OCI-LY3 (cell line): ENCODE data around the gene CDC42BPA.

ENCODE experiments used
- H2AFZ ChIP-seq: fragments of 200-600, 300-600 bp; shearing (Covaris generic); 2 replicates; pipeline ENCODE4 v1.6.0; 2014; ENCODE audit warnings: antibody characterized with exemption, low read depth, low read length
- H3K27ac ChIP-seq: fragments of 200-600, 300-600 bp; sonication (generic); 2 replicates; pipeline ENCODE4 v1.5.1; 2014; ENCODE audit warnings: mild to moderate bottlenecking, low read length, moderate library complexity, mixed read lengths
- H3K27me3 ChIP-seq: fragments of 200-600, 300-600 bp; sonication (generic); 2 replicates; pipeline ENCODE4 v1.6.1; 2014; ENCODE audit warnings: low read depth, low read length, mixed read lengths
- H3K36me3 ChIP-seq: fragments of 200-600, 300-600 bp; sonication (generic); replicated peaks from 2 replicates; pipeline ENCODE3; 2014; ENCODE audit warnings: low read depth, low read length, mixed read lengths
- H3K4me1 ChIP-seq: fragments of 300-600, 200-600 bp; sonication (generic); 2 replicates; pipeline ENCODE4 v1.6.1; 2014; ENCODE audit warnings: low read length, mixed read lengths
- H3K4me2 ChIP-seq: fragments of 200-600, 300-600 bp; sonication (generic); 2 replicates; pipeline ENCODE4 v1.6.1; 2014; ENCODE audit warnings: low read length, mixed read lengths
- H3K4me3 ChIP-seq: fragments of 300-600, 200-600 bp; sonication (generic); 2 replicates; pipeline ENCODE4 v1.5.1; 2014; ENCODE audit warnings: antibody characterized with exemption, mild to moderate bottlenecking, low read length, moderate library complexity
- H3K79me2 ChIP-seq: fragments of 300-600, 200-600 bp; shearing (Covaris generic); 2 replicates; pipeline ENCODE4 v1.6.1; 2014; ENCODE audit warnings: mild to moderate bottlenecking, low read length, mixed read lengths
- H3K9ac ChIP-seq: fragments of 300-600, 200-600 bp; shearing (Covaris generic); 2 replicates; pipeline ENCODE4 v1.6.0; 2014; ENCODE audit warnings: mild to moderate bottlenecking, low read length, moderate library complexity
- H3K9me3 ChIP-seq: fragments of 200-600, 300-600 bp; shearing (Covaris generic); 2 replicates; pipeline ENCODE4 v1.6.1; 2014; ENCODE audit warnings: low read length, mixed read lengths; ENCODE audit not compliant: insufficient read depth
- H4K20me1 ChIP-seq: fragments of 200-600, 300-600 bp; sonication (generic); 2 replicates; pipeline ENCODE4 v1.6.1; 2016; ENCODE audit warnings: low read length, mixed read lengths; ENCODE audit not compliant: insufficient read depth
- EZH2phosphoT487 ChIP-seq: fragments of 200-600 bp; shearing (Covaris generic); IDR thresholded peaks from 2 replicates; pipeline ENCODE4 v1.6.1; 2018; ENCODE audit warnings: antibody characterized with exemption, mixed run types, low read depth
- TF ChIP-seq, protein P1 (sequence below): fragments of 200-600, 300-600 bp; sonication (generic); IDR thresholded peaks from 2 replicates; pipeline ENCODE4 v1.5.1; 2014; ENCODE audit warnings: antibody characterized with exemption, low read length, low read depth

The CDC42BPA gene

DNA sequence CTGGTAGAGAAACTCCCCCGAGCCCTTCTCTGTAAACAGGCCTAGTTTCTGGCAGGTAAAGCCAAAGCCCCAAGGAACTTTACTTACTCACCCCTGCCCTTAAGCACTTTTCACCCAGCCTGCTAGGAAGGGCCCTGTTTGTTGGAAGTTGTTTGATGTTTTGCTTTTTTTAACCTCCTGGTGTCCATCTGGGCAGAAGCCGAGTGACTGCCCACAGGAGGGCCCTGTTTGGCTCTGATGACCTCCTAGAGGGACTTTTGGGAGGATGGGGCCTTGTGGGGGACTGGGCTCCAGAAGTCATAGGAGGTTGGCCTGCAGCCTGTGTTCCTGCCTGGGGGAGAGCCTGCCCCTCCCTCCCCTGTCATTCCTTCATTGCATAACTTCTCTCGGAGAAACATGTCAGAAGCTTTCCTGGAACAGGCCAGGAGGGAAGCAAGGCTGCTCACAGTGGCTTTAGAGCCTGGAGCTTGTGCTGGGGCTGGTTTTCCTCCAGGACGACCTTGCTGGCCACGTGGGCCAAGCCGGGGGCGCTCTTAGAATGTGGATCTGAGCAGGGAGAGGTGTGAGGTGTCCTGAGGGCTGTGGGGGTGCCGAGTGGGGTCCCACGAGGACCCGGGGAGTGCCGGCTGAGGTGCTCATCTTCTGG lies 344.3 kb downstream of the CDC42BPA start:
- H3K4me3 ChIP-seq, result no peak overlapping the region
- H3K9ac ChIP-seq, result no peak overlapping the region
- no peak overlapping the region for H3K4me2 ChIP-seq
- no peaks in the 10 kb centered on the region for H3K9me3 ChIP-seq
- 0 out of 2 replicates have a peak, but pooled peaks cover 3% of the 10 kb centered on the region for H4K20me1 ChIP-seq
- no peaks in the 10 kb centered on the region for H3K4me1 ChIP-seq
- no peaks in the 10 kb centered on the region for H3K27me3 ChIP-seq
- no peak overlapping the region for H2AFZ ChIP-seq
- TF ChIP-seq, protein P1, sequence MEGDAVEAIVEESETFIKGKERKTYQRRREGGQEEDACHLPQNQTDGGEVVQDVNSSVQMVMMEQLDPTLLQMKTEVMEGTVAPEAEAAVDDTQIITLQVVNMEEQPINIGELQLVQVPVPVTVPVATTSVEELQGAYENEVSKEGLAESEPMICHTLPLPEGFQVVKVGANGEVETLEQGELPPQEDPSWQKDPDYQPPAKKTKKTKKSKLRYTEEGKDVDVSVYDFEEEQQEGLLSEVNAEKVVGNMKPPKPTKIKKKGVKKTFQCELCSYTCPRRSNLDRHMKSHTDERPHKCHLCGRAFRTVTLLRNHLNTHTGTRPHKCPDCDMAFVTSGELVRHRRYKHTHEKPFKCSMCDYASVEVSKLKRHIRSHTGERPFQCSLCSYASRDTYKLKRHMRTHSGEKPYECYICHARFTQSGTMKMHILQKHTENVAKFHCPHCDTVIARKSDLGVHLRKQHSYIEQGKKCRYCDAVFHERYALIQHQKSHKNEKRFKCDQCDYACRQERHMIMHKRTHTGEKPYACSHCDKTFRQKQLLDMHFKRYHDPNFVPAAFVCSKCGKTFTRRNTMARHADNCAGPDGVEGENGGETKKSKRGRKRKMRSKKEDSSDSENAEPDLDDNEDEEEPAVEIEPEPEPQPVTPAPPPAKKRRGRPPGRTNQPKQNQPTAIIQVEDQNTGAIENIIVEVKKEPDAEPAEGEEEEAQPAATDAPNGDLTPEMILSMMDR, result no peak
- TF ChIP-seq EZH2phosphoT487, result no peak
- H3K79me2 ChIP-seq, result peaks cover 5% of the 10 kb centered on the region
- H3K27ac ChIP-seq, result no peak overlapping the region
- peaks cover 22% of the 10 kb centered on the region for H3K36me3 ChIP-seq

DNA sequence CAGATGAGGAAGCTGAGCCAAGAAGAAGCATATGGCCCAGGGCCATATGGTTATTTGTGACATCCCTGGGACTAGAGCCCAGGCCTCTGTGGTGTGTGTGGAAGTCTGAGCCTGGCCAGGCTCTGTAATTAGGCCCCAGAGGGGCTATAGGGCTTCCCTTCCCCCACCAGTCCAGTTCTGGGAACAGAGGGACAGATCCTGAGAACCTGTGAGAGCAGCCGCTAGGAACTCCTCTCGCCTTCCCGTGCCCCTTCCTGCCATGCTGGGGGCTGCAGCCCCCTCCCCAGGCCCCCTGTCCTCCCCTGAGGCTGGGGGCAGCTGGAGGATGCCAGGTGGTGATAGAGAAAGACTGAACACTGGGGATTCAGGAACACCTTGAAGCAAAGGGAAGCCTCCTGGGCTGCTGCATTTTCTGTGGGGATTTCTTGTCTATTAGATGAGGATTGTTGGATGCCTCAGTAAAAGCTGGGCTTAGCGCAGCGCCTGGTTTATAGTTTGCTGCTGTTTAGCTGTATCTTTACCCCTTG lies 344.9 kb downstream of the CDC42BPA start:
- no peak overlapping the region for H2AFZ ChIP-seq
- peaks cover 27% of the 10 kb centered on the region for H3K36me3 ChIP-seq
- H3K27me3 ChIP-seq, result no peaks in the 10 kb centered on the region
- TF ChIP-seq EZH2phosphoT487, result no peak
- TF ChIP-seq, protein P1, result no peak
- H3K9me3 ChIP-seq, result no peaks in the 10 kb centered on the region
- H4K20me1 ChIP-seq, result 0 out of 2 replicates have a peak, but pooled peaks cover 3% of the 10 kb centered on the region
- no peak overlapping the region for H3K9ac ChIP-seq
- H3K4me3 ChIP-seq, result no peak overlapping the region
- no peaks in the 10 kb centered on the region for H3K4me1 ChIP-seq
- H3K27ac ChIP-seq, result no peak overlapping the region
- H3K79me2 ChIP-seq, result peaks cover 5% of the 10 kb centered on the region
- no peak overlapping the region for H3K4me2 ChIP-seq

DNA sequence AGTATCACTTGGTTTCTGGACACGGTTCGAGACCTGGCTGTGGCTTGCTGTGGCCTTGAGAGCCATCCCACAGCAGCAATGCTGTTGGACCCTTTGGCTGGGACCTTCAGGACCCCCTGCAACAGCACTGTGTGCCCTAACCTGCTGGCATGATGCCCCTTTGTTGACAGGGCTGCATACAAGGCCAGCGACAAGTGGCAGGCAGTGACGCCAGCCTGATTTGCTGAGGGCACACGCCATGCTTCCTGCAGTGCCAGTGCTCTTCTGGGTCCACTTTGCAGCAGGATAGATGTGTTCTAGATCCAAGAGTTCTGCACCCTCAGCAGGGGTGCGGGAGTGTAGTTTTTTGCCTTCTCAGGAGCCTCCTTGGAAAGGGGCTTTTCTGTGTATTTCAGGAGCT lies 345.4 kb downstream of the CDC42BPA start:
- Histone ChIP-seq H3K9ac (no peak overlapping the region), H2AFZ (no peak overlapping the region), H3K36me3 (peaks cover 27% of the 10 kb centered on the region), H3K4me2 (no peak overlapping the region), H3K4me1 (no peaks in the 10 kb centered on the region), H4K20me1 (0 out of 2 replicates have a peak, but pooled peaks cover 3% of the 10 kb centered on the region), H3K4me3 (no peak overlapping the region), H3K27me3 (no peaks in the 10 kb centered on the region), H3K9me3 (no peaks in the 10 kb centered on the region), H3K27ac (no peak overlapping the region), H3K79me2 (peaks cover 5% of the 10 kb centered on the region)
- TF ChIP-seq, protein P1, result no peak
- no peak for TF ChIP-seq EZH2phosphoT487

DNA sequence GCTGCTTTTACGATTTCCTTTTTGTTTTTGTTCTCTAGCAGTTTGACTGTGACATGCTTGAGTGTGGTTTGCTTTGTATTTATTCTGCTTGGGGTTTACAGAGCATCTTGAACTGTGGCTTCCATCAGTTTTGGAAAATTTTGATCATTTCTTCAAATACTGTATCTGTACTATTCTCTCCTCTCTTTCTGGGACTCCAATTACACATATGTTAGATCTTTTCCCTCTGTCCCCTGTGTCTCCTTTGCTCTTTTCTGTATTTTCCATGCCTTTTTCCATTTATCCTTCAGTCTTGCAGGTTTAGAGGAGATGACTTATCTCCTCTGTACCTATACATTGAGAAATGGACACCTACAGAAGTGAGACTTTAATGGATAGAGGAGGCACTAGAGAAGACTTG lies 346.5 kb downstream of the CDC42BPA start:
- peaks cover 5% of the 10 kb centered on the region for H3K79me2 ChIP-seq

More for the DNA sequence above, 346.5 kb downstream of the CDC42BPA start:
- H2AFZ ChIP-seq, result no peak overlapping the region
- TF ChIP-seq, protein P1, result no peak
- no peak for TF ChIP-seq EZH2phosphoT487
- no peaks in the 10 kb centered on the region for H3K4me1 ChIP-seq
- H3K4me2 ChIP-seq, result no peak overlapping the region
- H3K36me3 ChIP-seq, result peaks cover 23% of the 10 kb centered on the region
- H3K27me3 ChIP-seq, result no peaks in the 10 kb centered on the region
- H4K20me1 ChIP-seq, result 0 out of 2 replicates have a peak, but pooled peaks cover 3% of the 10 kb centered on the region
- no peaks in the 10 kb centered on the region for H3K9me3 ChIP-seq
- H3K27ac ChIP-seq, result no peak overlapping the region
- H3K9ac ChIP-seq, result no peak overlapping the region
- H3K4me3 ChIP-seq, result no peak overlapping the region
